SIG-M5 (cell line): Measurements from ENCODE around the gene APOBEC3B.
"Not testable (repeated sequence)": the region's sequence is repeated elsewhere in the genome, so short reads cannot be mapped to it uniquely, and the experiment has no call there.

ENCODE experiments used
- DNase-seq: peaks from one replicate; lab custom pipeline; 2025; lab: John Stamatoyannopoulos, UW

APOBEC3B gene

DNA sequence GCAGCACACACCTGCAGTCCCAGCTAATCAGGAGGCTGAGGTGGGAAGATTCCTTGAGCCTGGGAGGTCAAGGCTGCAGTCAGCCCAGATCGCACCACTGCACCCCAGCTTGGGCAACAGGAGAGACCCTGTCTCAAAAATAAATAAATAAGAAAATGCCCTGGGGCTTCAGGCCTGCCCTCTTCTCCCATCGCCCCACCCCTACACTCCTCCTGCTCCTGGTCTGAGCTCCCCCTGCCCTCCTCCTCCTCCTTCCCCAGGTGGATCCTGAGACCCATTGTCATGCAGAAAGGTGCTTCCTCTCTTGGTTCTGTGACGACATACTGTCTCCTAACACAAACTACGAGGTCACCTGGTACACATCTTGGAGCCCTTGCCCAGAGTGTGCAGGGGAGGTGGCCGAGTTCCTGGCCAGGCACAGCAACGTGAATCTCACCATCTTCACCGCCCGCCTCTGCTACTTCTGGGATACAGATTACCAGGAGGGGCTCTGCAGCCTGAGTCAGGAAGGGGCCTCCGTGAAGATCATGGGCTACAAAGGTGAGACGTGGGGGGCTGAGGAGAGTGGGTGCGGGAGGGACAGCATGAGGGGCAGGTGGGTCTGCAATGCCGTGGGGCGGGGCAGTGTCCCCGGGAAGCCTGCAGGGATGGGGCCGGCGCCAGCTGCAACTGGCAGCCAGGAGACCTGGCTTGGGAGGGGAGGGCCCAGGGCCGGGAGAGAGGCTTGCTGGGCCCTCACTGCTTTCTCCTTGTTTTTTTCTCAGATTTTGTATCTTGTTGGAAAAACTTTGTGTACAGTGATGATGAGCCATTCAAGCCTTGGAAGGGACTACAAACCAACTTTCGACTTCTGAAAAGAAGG, 49.5 kb downstream of the APOBEC3B start:
- not testable (repeated sequence) for DNase-seq

DNA sequence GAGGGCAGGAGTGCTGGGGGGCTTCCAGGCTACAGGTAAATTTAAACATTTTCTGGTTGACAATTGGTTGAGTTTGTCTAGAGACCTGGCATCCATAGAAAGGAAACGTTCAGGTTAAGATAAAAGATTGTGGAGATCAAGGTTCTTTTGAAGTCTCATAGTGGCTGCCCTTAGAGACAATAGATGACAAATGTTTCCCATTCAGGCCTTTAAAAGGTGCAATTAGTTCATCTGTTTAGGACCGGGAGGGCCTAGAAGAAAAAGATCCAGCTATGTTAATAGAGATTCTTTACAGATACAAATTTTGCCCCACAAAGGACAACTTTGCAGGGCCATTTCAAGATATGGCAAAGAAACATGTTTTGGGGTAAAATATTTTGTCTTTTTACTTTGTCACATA, 54.9 kb downstream of the APOBEC3B start:
- not testable (repeated sequence) for DNase-seq

DNA sequence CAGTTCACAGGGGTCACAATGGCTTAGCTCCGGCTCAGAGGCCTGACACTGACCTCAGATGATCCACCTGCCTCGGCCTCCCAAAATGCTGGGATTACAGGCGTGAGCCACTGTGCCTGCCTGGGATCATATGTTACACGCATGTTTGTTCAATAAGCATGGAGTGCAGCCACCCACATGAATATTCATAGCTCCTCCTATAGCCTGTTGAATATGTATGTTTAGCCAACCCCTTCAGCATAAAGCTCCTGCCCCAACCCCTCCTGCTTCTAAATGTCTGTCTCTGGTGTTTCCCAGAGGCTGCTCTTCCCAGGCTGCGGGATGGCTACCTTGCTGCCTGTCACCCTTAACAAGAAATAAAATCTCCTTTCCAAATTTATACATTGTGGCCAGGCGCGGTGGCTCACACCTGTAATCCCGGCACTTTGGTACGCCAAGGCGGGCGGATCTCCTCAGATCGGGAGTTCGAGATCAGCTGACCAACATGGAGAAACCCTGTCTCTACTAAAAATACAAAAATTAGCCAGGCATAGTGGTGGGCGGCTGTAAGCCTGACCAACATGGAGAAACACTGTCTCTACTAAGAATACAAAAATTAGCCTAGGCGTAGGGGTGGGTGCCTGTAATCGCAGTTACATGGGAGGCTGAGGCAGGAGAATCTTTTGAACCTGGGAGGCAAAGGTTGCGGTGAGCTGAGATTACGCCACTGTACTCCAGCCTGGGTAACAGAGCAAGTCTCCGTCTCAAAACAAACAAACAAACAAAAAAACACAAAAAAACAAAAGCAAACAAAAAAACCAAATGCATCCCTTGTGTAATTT, 57.4 kb downstream of the APOBEC3B start:
- no peak for DNase-seq

DNA sequence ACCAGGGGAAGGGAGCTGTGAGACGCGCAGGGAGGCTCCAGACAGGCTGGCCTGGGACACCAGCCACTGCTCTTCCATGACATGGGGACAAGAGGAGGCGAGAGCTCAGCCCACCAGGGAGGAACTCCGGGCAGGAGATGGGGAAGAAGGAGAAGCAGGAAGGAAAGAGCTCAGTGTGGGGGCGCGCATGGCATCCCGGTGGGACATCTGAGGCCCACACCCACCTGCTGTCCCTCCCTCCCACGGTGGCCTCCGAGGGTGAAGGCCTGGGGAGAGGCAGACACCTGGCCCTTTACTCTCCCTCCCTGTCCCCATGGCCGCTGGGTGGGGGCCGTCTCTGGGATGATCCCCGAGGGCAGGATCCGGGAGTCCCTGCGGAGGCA, 58.0 kb downstream of the APOBEC3B start:
- not testable (repeated sequence) for DNase-seq

DNA sequence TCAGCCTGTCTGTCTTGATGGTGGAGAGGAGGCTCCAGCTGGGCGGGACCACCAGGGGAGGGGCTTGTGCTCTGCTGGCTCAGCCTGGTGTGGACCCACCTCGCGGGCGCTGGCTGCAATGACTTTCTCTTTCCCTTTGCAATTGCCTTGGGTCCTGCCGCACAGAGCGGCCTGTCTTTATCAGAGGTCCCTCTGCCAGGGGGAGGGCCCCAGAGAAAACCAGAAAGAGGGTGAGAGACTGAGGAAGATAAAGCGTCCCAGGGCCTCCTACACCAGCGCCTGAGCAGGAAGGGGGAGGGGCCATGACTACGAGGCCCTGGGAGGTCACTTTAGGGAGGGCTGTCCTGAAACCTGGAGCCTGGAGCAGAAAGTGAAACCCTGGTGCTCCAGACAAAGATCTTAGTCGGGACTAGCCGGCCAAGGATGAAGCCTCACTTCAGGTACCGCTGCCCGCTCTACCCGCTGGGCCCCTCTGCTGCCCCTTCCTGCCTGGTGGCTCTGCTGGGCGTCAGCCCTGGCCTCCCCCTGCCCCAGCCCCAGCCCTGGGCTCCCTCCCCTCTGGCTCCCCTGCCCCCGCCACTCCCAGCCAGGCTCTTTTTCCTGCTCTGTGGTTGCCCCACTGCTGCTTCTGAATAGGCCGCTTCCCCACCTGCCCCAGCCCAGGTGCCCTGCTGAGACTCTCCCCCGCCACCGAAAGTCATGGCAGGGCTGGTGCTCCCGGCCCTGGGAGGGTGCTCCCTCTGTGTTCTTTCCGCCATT, 58.6 kb downstream of the APOBEC3B start, which contains the start of gene APOBEC3F:
Gene APOBEC3F (plus strand): TSS at position 327 of the 759 bp plus-strand sequence. CDS start 97 bp downstream, at position 424.
- not testable (repeated sequence) for DNase-seq

DNA sequence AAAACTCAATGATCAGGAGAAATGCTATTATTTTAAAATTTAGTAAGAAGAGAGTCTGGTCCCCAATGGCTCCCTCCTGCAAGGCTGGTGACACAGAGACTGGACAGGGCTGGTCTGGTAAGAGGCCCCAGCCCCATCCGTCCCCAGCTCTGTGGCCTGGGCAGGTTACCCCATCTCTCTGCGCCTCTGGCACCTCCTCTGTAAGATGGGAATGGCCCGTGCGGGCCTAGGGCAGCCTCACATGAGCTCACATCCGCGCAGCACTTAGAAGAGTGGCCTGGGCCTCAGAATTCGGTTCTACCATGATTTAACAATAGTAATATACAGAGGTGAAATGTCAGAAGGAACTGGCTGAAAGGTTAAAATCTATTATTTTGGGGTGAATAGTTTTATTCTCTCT, 59.8 kb downstream of the APOBEC3B start:
- DNase-seq, result no peak
